Natural killer cell treated with Interleukin-12 subunit alpha and Interleukin-12 subunit beta and Interleukin-15 and Interleukin-18, amount 100 ng/mL, for 72 hours (primary cell): ENCODE results near the gene ABCA7. TPM values are rescaled to one million over a fixed set of nuclear protein-coding genes. Genes with fewer than 3 reads are reported as not detected.
A peak's percentile ranks its signal among the peaks of the same experiment; 100 is the strongest.

Experiments used
- ATAC-seq, 2 donors: fragments of 150-1000 bp; cut with Tn5 transposase in 1 of 2; sonication (Bioruptor Pico), chemical (Tn5 transposase) in 1 of 2; 2 replicates each; pipeline ENCODE4 v1.10.0; 2021
- DNase-seq: peaks from one replicate; pipeline ENCODE4 v3.0.0; 2022; ENCODE audit warnings: low spot score
- H3K27ac Mint-ChIP-seq, 2 donors: 1 replicate in 1 of 2; 2 replicates in 1 of 2; pipeline ENCODE4 v1.8.0; 2022; ENCODE audit warnings: mixed read lengths in 2 of 2, mild to moderate bottlenecking in 1 of 2, moderate library complexity in 1 of 2
- H3K27me3 Mint-ChIP-seq, 2 donors: 1 replicate in 1 of 2; 2 replicates in 1 of 2; pipeline ENCODE4 v1.8.0; 2022; ENCODE audit warnings: mixed read lengths in 2 of 2
- H3K36me3 Mint-ChIP-seq: one replicate; pipeline ENCODE4 v1.8.0; 2022; ENCODE audit warnings: mixed read lengths
- H3K4me1 Mint-ChIP-seq, 2 donors: 1 replicate in 1 of 2; 2 replicates in 1 of 2; pipeline ENCODE4 v1.8.0; 2022; ENCODE audit warnings: low read depth in 2 of 2, mixed read lengths in 2 of 2, mild to moderate bottlenecking in 1 of 2
- H3K4me3 Mint-ChIP-seq: one replicate; pipeline ENCODE4 v1.8.0; 2022; ENCODE audit warnings: mixed read lengths
- H3K9me3 Mint-ChIP-seq: 2 replicates; pipeline ENCODE4 v1.8.0; 2022; ENCODE audit warnings: mixed read lengths
- total RNA-seq, 2 donors: library from RNA; stranded (reverse); gene quantifications; one replicate each; pipeline ENCODE4 v1.2.3, GENCODE V29; 2022

ABCA7 gene
- total RNA-seq, 2 donors from 2014 or later, result 53.7 to 69.9 TPM

DNA sequence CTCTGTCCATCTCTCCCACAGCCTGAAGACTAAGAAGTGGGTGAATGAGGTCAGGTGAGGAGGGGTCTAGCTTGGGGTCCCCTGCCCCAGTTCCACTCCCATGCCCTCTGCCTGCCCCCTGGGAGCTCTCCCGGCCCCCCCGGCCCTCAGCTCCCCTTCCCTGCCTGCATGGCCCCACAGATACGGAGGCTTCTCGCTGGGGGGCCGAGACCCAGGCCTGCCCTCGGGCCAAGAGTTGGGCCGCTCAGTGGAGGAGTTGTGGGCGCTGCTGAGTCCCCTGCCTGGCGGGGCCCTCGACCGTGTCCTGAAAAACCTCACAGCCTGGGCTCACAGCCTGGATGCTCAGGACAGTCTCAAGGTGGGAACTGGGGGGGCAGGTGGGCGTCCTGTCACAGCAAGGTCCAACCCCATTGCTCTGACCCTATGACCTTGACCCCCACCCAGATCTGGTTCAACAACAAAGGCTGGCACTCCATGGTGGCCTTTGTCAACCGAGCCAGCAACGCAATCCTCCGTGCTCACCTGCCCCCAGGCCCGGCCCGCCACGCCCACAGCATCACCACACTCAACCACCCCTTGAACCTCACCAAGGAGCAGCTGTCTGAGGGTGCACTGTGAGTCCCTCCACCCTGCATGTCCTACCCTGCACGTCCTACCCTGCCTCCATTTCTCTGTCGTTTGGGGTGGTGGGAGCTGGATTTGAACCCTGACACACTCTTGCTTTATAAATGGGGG lies 16.1 kb downstream of the ABCA7 start:
- DNase-seq (no peak), ATAC-seq (no peak)
- H3K27me3 Mint-ChIP-seq, result no peaks in the 10 kb centered on the region
- H3K4me1 Mint-ChIP-seq, result peaks cover 10 to 11% of the 10 kb centered on the region in 2 donors
- peak overlapping the region in 1 of 2 donors; percentile 4 for H3K27ac Mint-ChIP-seq
- H3K4me3 Mint-ChIP-seq, result no peak overlapping the region
- H3K36me3 Mint-ChIP-seq, result no peaks in the 10 kb centered on the region
- no peaks in the 10 kb centered on the region for H3K9me3 Mint-ChIP-seq

DNA sequence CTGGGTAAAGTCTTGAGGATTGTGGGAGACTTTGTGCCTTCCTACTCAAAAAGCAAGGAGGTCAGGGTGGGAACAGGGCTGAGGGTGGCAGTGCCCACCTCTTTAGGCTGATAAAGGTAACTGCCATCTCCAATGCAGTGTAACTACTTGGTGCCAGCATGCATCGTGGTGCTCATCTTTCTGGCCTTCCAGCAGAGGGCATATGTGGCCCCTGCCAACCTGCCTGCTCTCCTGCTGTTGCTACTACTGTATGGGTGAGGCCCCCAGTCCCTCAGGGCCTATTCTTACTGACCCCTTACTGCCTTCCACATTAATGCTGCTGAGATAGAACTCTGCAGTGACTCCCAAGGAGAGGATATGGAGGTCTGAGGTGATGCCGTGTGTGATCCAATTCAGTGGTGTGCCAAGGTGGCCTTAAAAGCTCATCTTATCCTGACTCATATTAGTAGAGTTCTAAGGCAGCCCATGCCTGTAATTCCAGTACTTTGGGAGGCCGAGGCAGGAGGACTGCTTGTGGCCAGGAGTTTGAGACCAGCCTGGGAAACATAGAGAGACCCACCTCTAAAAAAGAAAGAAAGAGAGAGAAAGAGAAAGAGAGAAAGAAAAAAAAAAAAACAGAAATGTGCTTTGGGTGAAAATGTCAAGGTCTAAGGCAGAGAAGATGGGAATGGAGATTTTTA lies 17.4 kb downstream of the ABCA7 start:
- H3K27ac Mint-ChIP-seq, result peak overlapping the region; percentile 38 to 58
- H3K36me3 Mint-ChIP-seq, result no peaks in the 10 kb centered on the region
- no peaks in the 10 kb centered on the region for H3K27me3 Mint-ChIP-seq
- DNase-seq (no peak), ATAC-seq (peak; percentile 53 to 59)
- peaks cover 10 to 12% of the 10 kb centered on the region in 2 donors for H3K4me1 Mint-ChIP-seq
- H3K4me3 Mint-ChIP-seq, result no peak overlapping the region
- H3K9me3 Mint-ChIP-seq, result no peaks in the 10 kb centered on the region

DNA sequence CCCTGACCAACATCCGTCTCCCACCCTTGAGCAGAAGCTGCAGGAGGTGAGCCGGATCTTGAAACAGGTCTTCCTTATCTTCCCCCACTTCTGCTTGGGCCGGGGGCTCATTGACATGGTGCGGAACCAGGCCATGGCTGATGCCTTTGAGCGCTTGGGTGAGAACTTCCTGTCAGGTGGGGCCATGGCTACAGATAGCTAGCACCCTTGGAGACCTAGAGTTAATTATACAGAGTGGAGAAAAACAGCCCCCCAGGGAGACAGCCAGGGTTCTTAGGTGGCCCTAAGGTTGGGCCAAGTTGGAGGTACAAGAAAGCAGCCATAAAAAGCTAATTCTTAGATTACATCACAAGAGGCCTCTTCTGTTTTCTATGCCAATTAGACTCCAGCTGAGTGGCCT lies 18.2 kb downstream of the ABCA7 start:
- ATAC-seq, result no peak
- Mint-ChIP-seq H3K27ac (no peak overlapping the region), H3K27me3 (no peaks in the 10 kb centered on the region), H3K9me3 (no peaks in the 10 kb centered on the region), H3K36me3 (no peaks in the 10 kb centered on the region), H3K4me3 (no peak overlapping the region), H3K4me1 (peaks cover 10 to 11% of the 10 kb centered on the region in 2 donors)
- no peak for DNase-seq

DNA sequence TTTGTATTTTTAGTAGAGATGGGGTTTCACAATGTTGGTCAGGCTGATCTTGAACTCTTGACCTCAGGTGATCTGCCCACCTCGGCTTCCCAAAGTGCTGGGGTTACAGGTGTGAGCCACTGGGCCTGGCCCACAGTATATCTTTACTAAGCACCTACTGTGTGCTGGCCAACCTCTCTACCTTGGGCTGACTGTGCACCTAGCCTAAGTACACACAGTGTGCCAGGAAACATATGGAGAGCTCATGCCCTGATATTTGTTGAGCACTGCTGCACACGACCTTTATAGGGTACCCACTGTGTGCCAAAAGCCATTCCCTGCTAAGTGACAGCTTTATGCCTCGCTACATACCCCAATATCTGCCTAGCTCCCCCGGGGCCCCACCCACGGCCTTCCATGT lies 20.8 kb downstream of the ABCA7 start:
- Mint-ChIP-seq H3K27ac (no peak overlapping the region), H3K4me1 (peaks cover 22 to 32% of the 10 kb centered on the region in 2 donors), H3K27me3 (no peaks in the 10 kb centered on the region), H3K9me3 (no peaks in the 10 kb centered on the region), H3K4me3 (no peak overlapping the region), H3K36me3 (no peaks in the 10 kb centered on the region)
- DNase-seq (no peak), ATAC-seq (no peak)

DNA sequence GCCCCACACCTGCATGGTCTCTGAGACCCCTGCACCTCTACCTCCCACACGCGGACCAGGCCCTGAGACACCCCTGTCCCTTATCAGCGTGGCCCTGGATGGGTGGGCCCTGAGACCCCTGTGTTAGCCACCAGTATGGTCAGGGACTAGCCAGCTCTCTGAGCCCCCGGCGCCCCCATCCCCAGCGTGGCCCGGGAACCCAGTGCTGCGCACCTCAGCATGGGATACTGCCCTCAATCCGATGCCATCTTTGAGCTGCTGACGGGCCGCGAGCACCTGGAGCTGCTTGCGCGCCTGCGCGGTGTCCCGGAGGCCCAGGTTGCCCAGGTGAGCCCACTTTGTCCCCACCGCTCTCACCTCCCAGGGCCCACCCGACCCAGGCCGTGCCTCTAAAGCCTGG lies 22.1 kb downstream of the ABCA7 start:
- Mint-ChIP-seq H3K4me1 (peaks cover 22 to 28% of the 10 kb centered on the region in 2 donors), H3K27me3 (no peaks in the 10 kb centered on the region), H3K9me3 (no peaks in the 10 kb centered on the region), H3K4me3 (no peak overlapping the region), H3K27ac (no peak overlapping the region), H3K36me3 (no peaks in the 10 kb centered on the region)
- no peak for ATAC-seq
- DNase-seq, result no peak

DNA sequence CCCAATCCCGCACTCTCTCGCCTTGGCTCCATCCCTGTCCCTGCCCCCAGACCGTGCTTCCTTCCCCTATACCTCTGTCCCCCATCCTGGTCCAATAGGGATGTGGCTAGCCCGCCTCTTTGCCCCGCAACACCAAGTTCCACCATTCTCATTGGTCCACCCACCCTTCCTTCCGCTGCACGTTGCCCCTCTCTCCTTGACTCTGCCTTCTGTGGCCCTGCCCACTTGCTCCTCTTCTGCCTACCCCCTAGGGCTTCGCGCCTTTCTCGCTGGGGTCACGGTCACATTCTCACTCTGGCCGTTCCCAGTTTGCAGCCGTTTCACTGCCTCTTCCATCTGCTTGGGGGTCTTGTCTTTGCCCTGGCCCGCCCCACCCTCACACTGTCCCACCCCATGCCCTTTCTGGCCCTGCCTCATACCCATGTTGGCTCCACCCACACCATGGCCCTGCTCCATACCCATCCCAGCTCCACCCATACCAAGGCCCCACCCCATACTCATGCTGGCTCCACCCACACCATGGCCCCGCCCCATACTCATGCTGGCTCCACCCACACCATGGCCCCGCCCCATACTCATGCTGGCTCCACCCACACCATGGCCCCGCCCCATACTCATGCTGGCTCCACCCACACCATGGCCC lies 22.6 kb downstream of the ABCA7 start:
- Mint-ChIP-seq H3K4me3 (no peak overlapping the region), H3K27ac (no peak overlapping the region), H3K36me3 (no peaks in the 10 kb centered on the region), H3K27me3 (no peaks in the 10 kb centered on the region), H3K4me1 (peaks cover 19 to 25% of the 10 kb centered on the region in 2 donors), H3K9me3 (no peaks in the 10 kb centered on the region)
- ATAC-seq, result no peak
- DNase-seq, result no peak

DNA sequence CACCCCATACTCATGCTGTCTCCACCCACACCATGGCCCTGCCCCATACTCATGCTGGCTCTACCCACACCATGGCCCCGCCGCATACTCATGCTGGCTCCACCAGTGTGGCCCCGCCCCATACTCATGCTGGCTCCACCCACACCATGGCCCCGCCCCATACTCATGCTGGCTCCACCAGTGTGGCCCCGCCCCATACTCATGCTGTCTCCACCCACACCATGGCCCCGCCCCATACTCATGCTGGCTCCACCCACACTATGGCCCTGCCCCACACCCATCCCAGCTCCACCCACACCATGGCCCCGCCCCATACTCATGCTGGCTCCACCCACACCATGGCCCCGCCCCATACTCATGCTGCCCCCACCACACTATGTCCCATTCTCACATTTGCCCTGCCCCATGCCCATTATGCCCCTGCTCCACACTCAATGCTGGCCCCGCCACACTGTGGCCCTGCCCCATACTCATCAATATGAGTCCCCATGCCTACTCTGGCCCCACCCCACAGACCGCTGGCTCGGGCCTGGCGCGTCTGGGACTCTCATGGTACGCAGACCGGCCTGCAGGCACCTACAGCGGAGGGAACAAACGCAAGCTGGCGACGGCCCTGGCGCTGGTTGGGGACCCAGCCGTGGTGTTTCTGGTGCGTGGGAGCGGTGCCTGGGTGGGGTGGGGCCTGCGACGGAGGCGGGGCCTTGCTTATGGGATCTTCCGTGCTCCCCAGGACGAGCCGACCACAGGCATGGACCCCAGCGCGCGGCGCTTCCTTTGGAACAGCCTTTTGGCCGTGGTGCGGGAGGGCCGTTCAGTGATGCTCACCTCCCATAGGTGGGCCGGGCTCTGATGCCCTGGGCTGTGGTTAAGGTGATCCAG lies 23.4 kb downstream of the ABCA7 start:
- Mint-ChIP-seq H3K36me3 (no peaks in the 10 kb centered on the region), H3K4me1 (peaks cover 12 to 25% of the 10 kb centered on the region in 2 donors), H3K4me3 (no peak overlapping the region), H3K9me3 (no peaks in the 10 kb centered on the region), H3K27me3 (no peaks in the 10 kb centered on the region), H3K27ac (no peak overlapping the region)
- DNase-seq, result no peak
- peak in 1 of 2 donors; percentile 26 for ATAC-seq

DNA sequence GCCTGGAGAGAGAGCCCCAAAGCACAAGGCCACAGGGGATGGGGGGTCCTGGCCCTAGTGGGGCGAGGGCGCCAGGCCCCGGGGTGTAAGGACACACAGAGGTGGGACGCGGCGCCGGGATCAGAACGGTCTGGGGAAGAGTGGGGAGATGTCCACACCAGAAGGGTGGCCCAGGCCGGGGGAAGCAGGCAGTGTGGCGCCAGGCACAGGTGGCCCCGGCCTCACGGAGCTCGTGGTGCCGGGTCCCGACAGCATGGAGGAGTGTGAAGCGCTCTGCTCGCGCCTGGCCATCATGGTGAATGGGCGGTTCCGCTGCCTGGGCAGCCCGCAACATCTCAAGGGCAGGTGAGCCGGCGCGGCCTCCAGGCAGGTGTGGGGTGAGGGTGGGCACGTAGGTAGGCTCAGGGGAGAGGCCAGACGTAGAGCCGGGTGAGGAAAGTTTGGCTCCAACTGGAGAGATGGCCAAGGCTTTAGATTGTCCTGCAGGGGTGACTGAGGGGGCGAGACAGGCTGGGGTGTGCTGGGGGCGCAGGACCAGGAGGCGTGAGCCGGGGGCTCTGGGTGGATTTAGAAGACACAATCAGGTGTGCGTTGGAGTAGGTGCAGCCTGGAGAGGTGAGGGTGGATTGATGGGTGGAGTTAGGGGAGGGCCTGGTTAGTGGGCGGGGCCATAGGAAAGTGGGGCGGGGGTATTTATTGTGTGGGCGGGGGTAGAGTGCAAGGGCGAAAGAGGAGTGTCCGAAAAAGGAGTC lies 24.2 kb downstream of the ABCA7 start:
- no peak overlapping the region for H3K4me3 Mint-ChIP-seq
- no peak for ATAC-seq
- peaks cover 19 to 31% of the 10 kb centered on the region in 2 donors for H3K4me1 Mint-ChIP-seq
- H3K27ac Mint-ChIP-seq, result no peak overlapping the region
- H3K27me3 Mint-ChIP-seq, result no peaks in the 10 kb centered on the region
- H3K36me3 Mint-ChIP-seq, result peaks cover 6% of the 10 kb centered on the region
- DNase-seq, result no peak
- no peaks in the 10 kb centered on the region for H3K9me3 Mint-ChIP-seq

DNA sequence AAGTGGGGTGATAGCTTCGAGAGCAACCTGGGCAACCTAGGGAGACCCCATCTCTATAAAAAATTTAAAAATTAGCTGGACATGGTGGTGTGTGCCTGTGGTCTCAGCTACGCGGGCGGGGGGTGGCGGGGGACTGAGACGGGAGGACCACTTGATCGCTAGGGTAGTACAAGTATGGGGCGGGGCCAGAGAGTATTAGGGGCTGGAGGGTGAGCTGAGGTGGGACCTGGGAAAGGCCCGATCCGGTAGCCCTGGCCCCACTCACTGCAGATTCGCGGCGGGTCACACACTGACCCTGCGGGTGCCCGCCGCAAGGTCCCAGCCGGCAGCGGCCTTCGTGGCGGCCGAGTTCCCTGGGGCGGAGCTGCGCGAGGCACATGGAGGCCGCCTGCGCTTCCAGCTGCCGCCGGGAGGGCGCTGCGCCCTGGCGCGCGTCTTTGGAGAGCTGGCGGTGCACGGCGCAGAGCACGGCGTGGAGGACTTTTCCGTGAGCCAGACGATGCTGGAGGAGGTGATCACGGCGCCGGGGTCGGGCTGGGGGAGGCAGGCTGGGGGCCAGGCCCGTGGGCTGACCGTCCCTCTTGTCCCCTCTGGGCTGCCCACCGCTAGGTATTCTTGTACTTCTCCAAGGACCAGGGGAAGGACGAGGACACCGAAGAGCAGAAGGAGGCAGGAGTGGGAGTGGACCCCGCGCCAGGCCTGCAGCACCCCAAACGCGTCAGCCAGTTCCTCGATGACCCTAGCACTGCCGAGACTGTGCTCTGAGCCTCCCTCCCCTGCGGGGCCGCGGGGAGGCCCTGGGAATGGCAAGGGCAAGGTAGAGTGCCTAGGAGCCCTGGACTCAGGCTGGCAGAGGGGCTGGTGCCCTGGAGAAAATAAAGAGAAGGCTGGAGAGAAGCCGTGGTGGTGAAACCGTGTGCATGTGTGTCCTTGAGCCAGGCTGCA lies 25.0 kb downstream of the ABCA7 start:
- no peaks in the 10 kb centered on the region for H3K9me3 Mint-ChIP-seq
- H3K27ac Mint-ChIP-seq, result no peak overlapping the region
- DNase-seq, result peak; percentile 81
- peak in 1 of 2 donors; percentile 43 for ATAC-seq
- peaks cover 7% of the 10 kb centered on the region for H3K36me3 Mint-ChIP-seq
- peaks cover 22 to 35% of the 10 kb centered on the region in 2 donors for H3K4me1 Mint-ChIP-seq
- H3K4me3 Mint-ChIP-seq, result peak overlapping the region; percentile 56
- H3K27me3 Mint-ChIP-seq, result no peaks in the 10 kb centered on the region

DNA sequence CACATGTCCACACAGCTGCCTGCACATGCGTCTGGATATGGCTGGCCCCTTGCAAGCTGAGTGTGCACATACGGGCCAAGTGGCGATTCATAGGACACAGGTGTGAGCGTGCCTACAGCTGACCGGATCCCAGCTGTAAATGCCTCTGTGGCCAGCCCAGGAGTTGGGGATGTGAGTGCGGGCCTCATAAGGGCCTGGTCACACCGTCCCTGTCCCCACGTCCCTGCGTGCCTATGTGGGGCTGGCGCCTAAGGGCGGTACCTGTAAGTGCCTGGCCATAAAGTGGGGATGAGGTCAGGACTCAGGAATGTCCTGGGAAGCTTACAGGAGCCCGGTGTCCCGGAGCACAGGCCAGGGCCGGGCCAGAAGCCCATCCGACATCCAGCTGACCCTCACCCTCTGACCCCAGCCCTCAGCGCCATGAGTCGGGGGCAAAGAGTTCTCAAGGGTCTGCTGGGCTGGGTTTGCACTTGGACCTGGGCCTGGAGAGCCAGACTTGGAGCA lies 25.8 kb downstream of the ABCA7 start:
- ATAC-seq, result no peak
- peaks cover 7% of the 10 kb centered on the region for H3K36me3 Mint-ChIP-seq
- H3K4me1 Mint-ChIP-seq, result peaks cover 22 to 35% of the 10 kb centered on the region in 2 donors
- peak overlapping the region in 1 of 2 donors; percentile 21 for H3K27ac Mint-ChIP-seq
- no peaks in the 10 kb centered on the region for H3K27me3 Mint-ChIP-seq
- no peaks in the 10 kb centered on the region for H3K9me3 Mint-ChIP-seq
- peak overlapping the region; percentile 56 for H3K4me3 Mint-ChIP-seq
- no peak for DNase-seq

DNA sequence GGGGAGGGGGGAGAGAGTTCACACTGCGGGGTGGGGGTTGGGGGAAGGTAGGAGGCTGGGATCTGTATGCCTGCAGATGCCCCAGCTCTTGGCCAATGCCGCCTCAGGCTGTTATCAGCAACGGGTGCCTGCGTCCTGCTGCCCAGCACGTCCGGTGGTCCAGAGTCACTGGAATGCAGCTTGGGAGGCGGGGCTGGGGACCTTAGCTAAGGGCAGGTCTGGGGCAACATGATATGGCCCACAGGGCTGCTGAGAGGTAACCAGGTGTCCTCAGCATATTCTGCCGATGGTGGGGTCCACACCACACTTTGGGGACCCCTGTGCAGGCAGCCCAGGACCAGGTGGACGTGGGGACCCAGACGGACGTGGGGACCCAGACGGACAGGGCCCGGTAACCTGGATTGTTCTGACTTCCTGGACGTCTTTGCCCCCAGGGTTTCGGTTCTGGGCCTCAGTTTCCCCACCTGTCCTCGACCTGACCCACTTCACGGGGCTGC lies 26.4 kb downstream of the ABCA7 start:
- Mint-ChIP-seq H3K4me1 (peaks cover 22 to 35% of the 10 kb centered on the region in 2 donors), H3K27ac (peak overlapping the region in 1 of 2 donors; percentile 21), H3K4me3 (peak overlapping the region; percentile 92), H3K36me3 (peaks cover 7% of the 10 kb centered on the region), H3K27me3 (no peaks in the 10 kb centered on the region), H3K9me3 (no peaks in the 10 kb centered on the region)
- ATAC-seq (no peak), DNase-seq (no peak)
